Right lobe of liver (tissue), 6 donors: ENCODE data around the gene GPN1. TPM values are rescaled to one million over a fixed set of nuclear protein-coding genes. Genes with fewer than 3 reads are reported as not detected.

ENCODE experiments used
- ATAC-seq, 4 donors: fragments of 200-7000 bp; cut with Tn5 transposase; one replicate each; pipeline ENCODE4 v1.9.1; 2020; ENCODE audit warnings: mild to moderate bottlenecking in 4 of 4, moderate library complexity in 4 of 4
- DNase-seq, 3 donors: peaks; one replicate each; pipeline ENCODE4 v3.0.0-alpha.2; 2020
- H3K27ac ChIP-seq, 3 donors: fragments of 200-600 bp; one replicate each; pipeline ENCODE4 v1.8.0; 2022
- H3K27me3 ChIP-seq, 2 donors: fragments of 200-600 bp; one replicate each; pipeline ENCODE4 v1.8.0; 2022
- H3K36me3 ChIP-seq, 4 donors: fragments of 200-600 bp; sonication (generic) in 1 of 4; one replicate each; pipeline versions ENCODE4 v1.5.1 to v1.8.0; 2017 to 2022; ENCODE audit warnings: control low read depth in 1 of 4
- H3K4me1 ChIP-seq, 4 donors: fragments of 200-600 bp; sonication (generic) in 1 of 4; one replicate each; pipeline versions ENCODE4 v1.5.1 to v1.8.0; 2017 to 2022; ENCODE audit warnings: control low read depth in 1 of 4
- H3K4me3 ChIP-seq, 3 donors: fragments of 200-600 bp; one replicate each; pipeline ENCODE4 v1.8.0; 2022
- H3K9me3 ChIP-seq, 4 donors: fragments of 200-600 bp; sonication (generic) in 1 of 4; one replicate each; pipeline versions ENCODE4 v1.5.1 to v1.8.0; 2017 to 2022; ENCODE audit warnings: control low read depth in 1 of 4
- CTCF ChIP-seq, 4 donors: fragments of 200-600 bp in 3 of 4; fragments of 450-650 bp in 1 of 4; IDR thresholded peaks; one replicate each; pipeline versions ENCODE4 v1.5.1 to v1.8.0; 2016 to 2022; ENCODE audit warnings: antibody characterized with exemption in 4 of 4, mild to moderate bottlenecking in 2 of 4
- POLR2A ChIP-seq: fragments of 450-650 bp; IDR thresholded peaks from one replicate; pipeline ENCODE4 v1.6.1; 2017; ENCODE audit warnings: antibody characterized with exemption, mild to moderate bottlenecking
- WGBS: methylation state at CpG from one replicate; pipeline ENCODE4 v1.1.6; 2018; ENCODE audit warnings: low coverage, low lambda C conversion rate; ENCODE audit not compliant: insufficient coverage; ENCODE audit errors: missing lambda C conversion rate; 5-methylcytosine and 5-hydroxymethylcytosine counted together
- intact Hi-C, 2 donors: fragments of 100-400 bp; cut with DNase I; formaldehyde crosslinking; loops; one replicate each; pipeline versions ENCODE4 v1.11.2 to v1.14.1; 2022
- total RNA-seq, 6 experiments: library from RNA; depleted of rRNA in 2 of 6; stranded (reverse); fragments of >200 nt in 2 of 6; fragmentation: NEBNext Ultra II Directional in 3 of 6; extraction: Animal tissue kit (Norgen Biotek cat#: 25700) in 3 of 6; gene quantifications; one replicate each; pipeline versions ENCODE4 v1.1.0 to v1.2.4, GENCODE V29; 2016 to 2023
- donor health status: DM: no; HTN: yes; CAD: no.
- donor health status: DM: no; HTN: no; CAD: no.
- donor health status: DM: no; HTN: no; CAD: no.
- donor health status: DM: no; HTN: yes; CAD: no.
- donor health status: DM: no; HTN: yes; CAD: no.

The GPN1 gene
- total RNA-seq, 6 experiments from 2014 or later = 9.4 to 14.6 (median 11.3) TPM

- ATAC-seq (no peak), DNase-seq (no peak)
- Histone ChIP-seq H3K27me3 (no peaks in the 10 kb centered on the region), H3K36me3 (peaks cover 0 to 65% (median 18%) of the 10 kb centered on the region in 4 donors), H3K9me3 (no peaks in the 10 kb centered on the region), H3K4me3 (no peak overlapping the region), H3K27ac (no peak overlapping the region), H3K4me1 (peaks cover 0 to 9% (median 2%) of the 10 kb centered on the region in 4 donors)
- TF ChIP-seq CTCF (IDR thresholded peaks at IDR 0.05) (no peak), POLR2A (no peak)
- WGBS = 100% methylated on average over 2 of the region's 2 CpGs
- intact Hi-C loops = no loop called here
Measured at GRCh38 chr2:27634291-27634690, 5.4 kb downstream of the GPN1 start.

GRCh38 chr2:27636766-27637165 lies 7.9 kb downstream of the GPN1 start:
- no peak for DNase-seq
- Histone ChIP-seq H3K36me3 (peaks cover 0 to 86% (median 22%) of the 10 kb centered on the region in 4 donors), H3K27me3 (no peaks in the 10 kb centered on the region), H3K27ac (no peak overlapping the region), H3K4me3 (no peak overlapping the region), H3K4me1 (no peaks in the 10 kb centered on the region), H3K9me3 (no peaks in the 10 kb centered on the region)
- no peak for ATAC-seq
- WGBS = 99% methylated on average over 5 of the region's 5 CpGs
- intact Hi-C loops = no loop called here
- TF ChIP-seq CTCF (IDR thresholded peaks at IDR 0.05) (no peak), POLR2A (no peak)

- DNase-seq = no peak
- TF ChIP-seq POLR2A (no peak), CTCF (IDR thresholded peaks at IDR 0.05) (no peak)
- Histone ChIP-seq H3K27ac (no peak overlapping the region), H3K4me3 (no peak overlapping the region), H3K4me1 (no peaks in the 10 kb centered on the region), H3K27me3 (no peaks in the 10 kb centered on the region), H3K9me3 (no peaks in the 10 kb centered on the region), H3K36me3 (peaks cover 0 to 84% (median 26%) of the 10 kb centered on the region in 4 donors)
- intact Hi-C loops = no loop called here
- 88% methylated on average over 3 of the region's 3 CpGs for WGBS
- no peak for ATAC-seq
Measured at GRCh38 chr2:27638037-27638637, 9.3 kb downstream of the GPN1 start.

GRCh38 chr2:27638709-27639108 lies 9.9 kb downstream of the GPN1 start:
- 91% methylated on average over 3 of the region's 3 CpGs for WGBS
- intact Hi-C loops = no loop called here
- no peak for ATAC-seq

More at GRCh38 chr2:27638709-27639108, 9.9 kb downstream of the GPN1 start:
- DNase-seq = no peak
- Histone ChIP-seq H3K27me3 (no peaks in the 10 kb centered on the region), H3K9me3 (no peaks in the 10 kb centered on the region), H3K4me3 (no peak overlapping the region), H3K4me1 (no peaks in the 10 kb centered on the region), H3K27ac (no peak overlapping the region), H3K36me3 (peaks cover 0 to 86% (median 26%) of the 10 kb centered on the region in 4 donors)
- TF ChIP-seq CTCF (IDR thresholded peaks at IDR 0.05) = no peak
- TF ChIP-seq POLR2A = no peak
